PC-9 (cell line): ENCODE measurements around the gene RNU1-4. TPM values are rescaled to one million over a fixed set of nuclear protein-coding genes. Genes with fewer than 3 reads are reported as not detected.
"Not testable (repeated sequence)": the region's sequence is repeated elsewhere in the genome, so short reads cannot be mapped to it uniquely, and the experiment has no call there.

Experiments used
- BruUV-seq: library from RNA; stranded (reverse); fragments of 400-500 nt; replicated peaks from 2 replicates; lab custom pipeline; 2021; lab: Mats Ljungman, UMichigan
- CTCF ChIA-PET: fragments of 300-600 bp; sonication (Branson Sonifier 250); formaldehyde crosslinking; loops from one replicate; lab custom pipeline; 2022; ENCODE audit warnings: antibody characterized with exemption; lab: Charles Lee
- POLR2A ChIA-PET: fragments of 300-600 bp; sonication (Branson Sonifier 250); formaldehyde crosslinking; loops from one replicate; lab custom pipeline; 2022; ENCODE audit warnings: antibody characterized with exemption; ENCODE audit not compliant: unreplicated experiment; lab: Charles Lee
- DNase-seq, 2 experiments: peaks; one replicate each; pipeline versions ENCODE4 v3.0.0 to v3.0.0-alpha.2; 2015 to 2022; ENCODE audit warnings: mixed read lengths in 1 of 2
- H2AFZ ChIP-seq: fragments of 200-600 bp; sonication (generic); 2 replicates; pipeline ENCODE4 v1.8.1; 2017; ENCODE audit warnings: antibody characterized with exemption
- H3F3A ChIP-seq: fragments of 200-600 bp; sonication (generic); 2 replicates; pipeline ENCODE4 v1.8.1; 2017; ENCODE audit warnings: antibody characterized with exemption, mild to moderate bottlenecking, low read depth; ENCODE audit not compliant: insufficient read depth
- H3K27ac ChIP-seq: fragments of 200-600 bp; sonication (generic); 2 replicates; pipeline ENCODE4 v1.6.1; 2016; ENCODE audit warnings: mixed run types
- H3K27me3 ChIP-seq: fragments of 200-600 bp; sonication (generic); 2 replicates; pipeline ENCODE4 v1.6.1; 2016; ENCODE audit warnings: low read depth, mixed run types; ENCODE audit not compliant: insufficient read depth
- H3K36me3 ChIP-seq: fragments of 200-600 bp; sonication (generic); 2 replicates; pipeline ENCODE4 v1.6.1; 2016; ENCODE audit warnings: low read depth, mixed run types
- H3K4me1 ChIP-seq: fragments of 200-600 bp; sonication (generic); replicated peaks from 2 replicates; pipeline ENCODE4 v1.6.1; 2016; ENCODE audit warnings: mixed run types; ENCODE audit not compliant: insufficient read depth
- H3K4me2 ChIP-seq: fragments of 200-600 bp; sonication (generic); 2 replicates; pipeline ENCODE4 v1.6.1; 2017; ENCODE audit warnings: mixed run types
- H3K4me3 ChIP-seq: fragments of 200-600 bp; sonication (generic); 2 replicates; pipeline ENCODE4 v1.6.1; 2016; ENCODE audit warnings: mixed run types
- H3K79me2 ChIP-seq: fragments of 200-600 bp; sonication (generic); 2 replicates; pipeline ENCODE4 v1.6.1; 2017; ENCODE audit warnings: low read depth, mixed run types
- H3K9me2 ChIP-seq: fragments of 200-600 bp; sonication (generic); 2 replicates; pipeline ENCODE4 v1.8.1; 2017; ENCODE audit warnings: mild to moderate bottlenecking; ENCODE audit not compliant: insufficient read depth
- H3K9me3 ChIP-seq: fragments of 200-600 bp; sonication (generic); 2 replicates; pipeline ENCODE4 v1.8.1; 2016; ENCODE audit warnings: low read depth; ENCODE audit not compliant: insufficient read depth
- H4K20me1 ChIP-seq: fragments of 200-600 bp; sonication (generic); 2 replicates; pipeline ENCODE4 v1.8.1; 2017; ENCODE audit not compliant: insufficient read depth
- intact Hi-C: fragments of 100-400 bp; cut with micrococcal nuclease; formaldehyde crosslinking; loops from one replicate; pipeline ENCODE4 v1.10.0; 2022; ENCODE audit not compliant: unreplicated experiment
- total RNA-seq: library from RNA; stranded (reverse); gene quantifications from 2 replicates; pipeline ENCODE4 v1.2.3, GENCODE V29; 2021

Gene RNU1-4
- total RNA-seq, 1 experiment from 2014 or later: 1,333 TPM

DNA sequence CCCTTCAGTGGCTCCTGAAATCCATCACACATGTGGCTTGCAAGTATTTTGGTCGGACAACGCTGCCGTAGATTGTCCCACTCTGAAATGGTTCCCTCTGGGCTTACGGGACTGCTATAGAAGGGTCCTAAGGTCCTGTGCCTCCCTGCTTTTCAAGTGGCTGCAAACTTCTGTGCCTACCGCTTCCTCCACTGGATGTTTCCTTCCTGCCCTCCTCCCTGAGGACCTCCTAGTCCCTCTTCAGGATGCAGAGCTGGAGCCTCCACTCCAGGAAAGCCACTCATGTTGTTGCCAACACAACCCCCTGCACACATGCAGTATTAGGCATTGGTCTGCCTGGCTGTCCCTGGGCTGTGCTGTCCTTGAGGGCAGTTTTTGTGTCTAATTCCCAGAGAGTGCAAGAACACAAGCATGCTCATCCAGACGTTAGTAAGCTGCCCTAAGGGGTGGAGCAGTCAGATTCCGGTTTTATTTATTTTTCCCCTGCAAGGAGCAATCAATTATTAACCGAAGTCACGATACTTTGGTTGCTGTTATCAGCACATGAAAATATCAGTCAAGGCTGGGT is 26.5 kb downstream of the RNU1-4 start:
- POLR2A ChIA-PET, H3K9me2 ChIP-seq, H2AFZ ChIP-seq, H3K9me3 ChIP-seq, BruUV-seq, H3K27me3 ChIP-seq, H3K36me3 ChIP-seq, H3F3A ChIP-seq, H3K79me2 ChIP-seq, DNase-seq, intact Hi-C loops, CTCF ChIA-PET, H4K20me1 ChIP-seq, H3K27ac ChIP-seq, H3K4me2 ChIP-seq, H3K4me3 ChIP-seq, H3K4me1 ChIP-seq: not testable (repeated sequence)

DNA sequence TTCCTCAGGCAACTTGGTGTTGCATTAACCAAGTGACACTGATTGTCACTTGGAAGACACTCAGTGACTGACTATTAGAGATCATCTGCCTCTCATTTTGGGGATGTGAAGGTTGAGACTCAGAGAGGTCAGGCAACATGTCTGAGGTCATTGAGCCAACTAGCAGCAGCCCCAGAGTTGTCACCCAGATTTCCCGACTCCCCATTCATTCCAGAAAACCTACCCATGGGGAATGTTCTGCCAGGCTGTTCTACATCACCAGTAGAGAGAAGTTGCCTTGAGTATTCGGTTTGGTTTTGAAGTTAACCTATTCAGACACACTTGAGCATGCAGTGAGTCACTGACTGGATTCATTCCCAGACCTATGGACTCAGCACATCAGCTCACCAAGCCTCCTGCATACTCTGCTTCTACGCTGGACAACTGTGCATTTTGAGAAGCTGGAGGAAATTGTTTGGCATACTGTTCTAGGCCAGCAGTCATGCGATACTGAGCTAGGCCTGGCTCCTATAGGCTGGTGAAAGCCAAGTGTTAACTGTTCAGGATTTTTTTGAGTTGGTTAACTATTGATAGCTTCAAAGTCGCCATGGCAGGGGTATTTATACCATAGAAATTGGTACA is 29.9 kb downstream of the RNU1-4 start:
- H2AFZ ChIP-seq, H4K20me1 ChIP-seq, H3K4me2 ChIP-seq, H3K36me3 ChIP-seq, CTCF ChIA-PET, POLR2A ChIA-PET, H3F3A ChIP-seq, H3K9me3 ChIP-seq, H3K79me2 ChIP-seq, H3K27me3 ChIP-seq, H3K4me3 ChIP-seq, H3K9me2 ChIP-seq, BruUV-seq, H3K27ac ChIP-seq, H3K4me1 ChIP-seq, intact Hi-C loops: not testable (repeated sequence)
- peak; percentile 70 to 71 for DNase-seq

DNA sequence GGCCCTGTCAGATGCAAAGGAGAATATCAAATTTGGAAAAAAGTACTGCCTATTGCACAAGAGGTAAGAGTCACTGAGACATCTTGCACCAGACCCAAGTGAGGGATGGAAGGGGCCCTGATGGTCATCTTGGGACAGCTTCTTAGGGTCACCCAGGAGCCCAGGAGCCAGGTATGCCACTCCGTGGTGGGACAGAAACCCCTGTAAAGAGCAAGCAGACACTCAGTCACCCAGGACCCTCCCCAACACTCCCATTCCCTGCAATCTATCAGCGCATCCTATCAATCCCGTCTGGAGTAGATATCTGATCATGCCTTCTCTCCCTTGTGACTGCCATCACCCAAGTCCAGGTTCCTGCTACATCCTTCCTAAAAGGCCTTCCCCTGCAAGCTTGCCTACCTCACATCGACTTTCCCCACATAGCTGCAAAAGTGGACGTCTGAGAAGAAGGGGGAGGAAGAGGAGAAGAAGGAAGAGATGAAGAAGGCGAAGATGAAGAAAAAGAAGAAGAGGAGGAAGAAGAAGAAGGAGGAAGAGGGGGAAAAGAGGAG is 30.7 kb downstream of the RNU1-4 start:
- H3K79me2 ChIP-seq, H2AFZ ChIP-seq, H4K20me1 ChIP-seq, H3K36me3 ChIP-seq, intact Hi-C loops, H3K27me3 ChIP-seq, H3K4me1 ChIP-seq, H3K4me3 ChIP-seq, H3K9me3 ChIP-seq, BruUV-seq, H3F3A ChIP-seq, CTCF ChIA-PET, DNase-seq, POLR2A ChIA-PET, H3K4me2 ChIP-seq, H3K27ac ChIP-seq, H3K9me2 ChIP-seq: not testable (repeated sequence)

DNA sequence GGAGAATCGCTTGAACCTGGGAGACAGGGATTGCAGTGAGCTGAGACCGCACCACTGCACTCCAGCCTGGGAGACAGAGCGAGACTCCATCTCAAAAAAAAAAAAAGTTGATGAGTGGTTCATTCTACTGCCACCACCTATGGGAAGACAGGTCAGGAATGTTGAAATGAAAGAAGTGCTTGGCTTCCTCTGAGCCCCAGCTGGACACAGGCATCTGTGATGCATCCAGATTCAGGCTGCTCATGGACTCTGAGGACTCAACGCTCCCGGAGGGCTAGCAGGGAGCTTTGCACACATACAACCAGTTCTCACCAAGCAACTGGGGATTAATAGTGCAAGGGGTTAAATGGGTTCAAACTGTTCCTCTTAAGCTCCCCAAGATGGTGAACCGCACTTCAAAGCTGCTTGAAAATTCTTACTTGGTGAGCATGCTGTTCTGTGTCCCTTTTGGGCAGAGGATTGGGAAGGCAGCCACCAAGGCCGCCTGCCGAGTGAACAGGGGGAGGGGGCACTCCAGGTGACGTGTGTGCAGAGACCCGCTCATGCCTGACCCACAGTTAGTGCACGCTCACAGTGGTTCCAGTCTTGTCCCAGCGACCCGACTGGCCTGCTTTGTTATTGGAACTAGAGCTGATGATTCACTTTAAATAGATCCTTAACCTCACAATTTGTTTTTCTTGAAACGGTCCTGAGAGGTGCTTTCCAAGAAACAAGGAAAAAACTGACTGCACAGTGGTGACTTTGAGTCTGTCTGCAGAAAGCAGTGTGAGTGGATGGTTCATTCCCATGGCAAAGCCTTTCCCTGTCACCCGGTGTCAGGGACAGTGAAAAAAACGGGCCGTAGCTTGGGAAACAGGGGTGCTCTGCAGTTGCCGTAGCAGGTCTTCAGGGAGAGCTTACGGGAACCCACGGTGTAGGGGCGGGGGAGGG is 32.2 kb downstream of the RNU1-4 start:
- H4K20me1 ChIP-seq, H3K9me2 ChIP-seq, CTCF ChIA-PET, POLR2A ChIA-PET, H3K4me1 ChIP-seq, intact Hi-C loops, H3K9me3 ChIP-seq, H3F3A ChIP-seq, H2AFZ ChIP-seq, H3K27me3 ChIP-seq, H3K4me2 ChIP-seq, H3K4me3 ChIP-seq, BruUV-seq, H3K27ac ChIP-seq, H3K36me3 ChIP-seq, H3K79me2 ChIP-seq: not testable (repeated sequence)
- DNase-seq: peak in 1 of 2 experiments; percentile 34

DNA sequence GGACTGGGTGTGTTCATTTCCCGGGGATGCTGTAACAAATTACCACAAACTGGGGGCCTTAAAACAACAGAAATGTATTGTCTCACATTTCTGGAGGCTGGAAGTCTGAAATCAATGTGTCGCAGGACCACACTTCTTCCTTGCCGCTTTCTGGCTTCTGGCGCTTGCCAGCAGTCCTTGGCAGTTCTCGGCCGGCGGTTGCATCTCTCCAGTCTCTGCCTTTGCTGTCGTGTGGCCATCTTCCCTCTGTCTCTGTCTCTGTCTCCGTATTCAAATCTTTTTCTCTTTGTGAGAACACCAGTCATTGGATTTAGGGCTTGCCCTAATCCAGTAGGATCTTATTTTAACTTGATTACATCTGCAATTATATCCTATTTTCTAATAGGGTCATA is 32.9 kb downstream of the RNU1-4 start:
- H3K4me3 ChIP-seq, H3K27me3 ChIP-seq, BruUV-seq, H3F3A ChIP-seq, POLR2A ChIA-PET, H2AFZ ChIP-seq, H3K79me2 ChIP-seq, DNase-seq, H3K9me3 ChIP-seq, H3K27ac ChIP-seq, H3K36me3 ChIP-seq, intact Hi-C loops, H3K4me2 ChIP-seq, H4K20me1 ChIP-seq, CTCF ChIA-PET, H3K4me1 ChIP-seq, H3K9me2 ChIP-seq: not testable (repeated sequence)

DNA sequence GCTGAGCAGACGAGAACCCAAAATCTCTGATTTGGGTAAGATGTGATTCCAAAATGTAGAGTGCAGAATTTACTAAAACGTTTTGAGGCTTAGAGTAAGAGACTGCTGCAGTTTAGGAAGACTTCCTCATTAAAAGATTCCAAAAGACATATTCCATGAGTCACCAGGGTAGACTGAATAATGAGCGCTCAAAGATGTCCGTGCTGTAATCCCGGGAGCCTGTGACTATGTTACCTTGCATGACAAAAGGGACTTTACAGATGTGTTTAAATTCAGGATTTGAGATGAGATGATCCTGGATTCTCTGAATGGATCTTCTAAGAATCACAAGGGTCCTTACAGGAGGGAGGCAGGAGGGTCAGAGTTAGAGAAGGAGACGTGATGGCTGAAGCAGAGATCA is 33.4 kb downstream of the RNU1-4 start:
- H3K9me2 ChIP-seq, H3K79me2 ChIP-seq, H4K20me1 ChIP-seq, H3K4me3 ChIP-seq, POLR2A ChIA-PET, BruUV-seq, H3K27me3 ChIP-seq, H3K36me3 ChIP-seq, DNase-seq, H3K9me3 ChIP-seq, H2AFZ ChIP-seq, H3K27ac ChIP-seq, H3F3A ChIP-seq, intact Hi-C loops, H3K4me1 ChIP-seq, CTCF ChIA-PET, H3K4me2 ChIP-seq: not testable (repeated sequence)

DNA sequence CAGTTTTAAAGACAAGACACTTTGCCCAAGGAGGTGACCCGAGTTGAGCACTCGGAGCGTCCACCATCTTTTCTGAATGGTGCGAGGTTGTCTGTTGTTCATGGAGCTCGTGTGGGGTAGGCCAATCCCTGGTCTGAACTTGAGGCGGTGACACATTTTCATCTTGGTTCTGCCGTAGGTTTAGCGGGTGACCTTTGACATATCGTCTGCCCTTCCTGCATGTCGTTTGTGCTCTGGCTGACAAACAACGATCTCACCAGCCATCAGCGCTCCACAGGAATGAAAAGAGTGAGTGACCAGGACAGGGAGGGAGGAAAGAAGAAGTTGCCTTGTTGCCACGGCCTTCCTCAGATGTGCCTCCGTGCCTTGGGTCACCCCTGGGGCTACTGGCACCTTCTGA is 34.5 kb downstream of the RNU1-4 start:
- not testable (repeated sequence) for BruUV-seq, H3K79me2 ChIP-seq

More for the DNA sequence above, 34.5 kb downstream of the RNU1-4 start:
- H3K9me2 ChIP-seq, DNase-seq, intact Hi-C loops, CTCF ChIA-PET, H3K4me2 ChIP-seq, H3K36me3 ChIP-seq, H3K27me3 ChIP-seq, H2AFZ ChIP-seq, POLR2A ChIA-PET, H3K4me1 ChIP-seq, H3K4me3 ChIP-seq, H3K27ac ChIP-seq, H4K20me1 ChIP-seq, H3K9me3 ChIP-seq, H3F3A ChIP-seq: not testable (repeated sequence)
